OCI-LY7 (cell line): Measurements from ENCODE around the gene CEP131. TPM values are rescaled to one million over a fixed set of nuclear protein-coding genes. Genes with fewer than 3 reads are reported as not detected.
A peak's percentile ranks its signal among the peaks of the same experiment; 100 is the strongest.

Source experiments
- BruUV-seq: library from RNA; stranded (reverse); fragments of 400-500 nt; replicated peaks from 2 replicates; lab custom pipeline; 2021; lab: Mats Ljungman, UMichigan
- CTCF ChIA-PET: fragments of 300-600 bp; sonication (Branson Sonifier 250); formaldehyde crosslinking; loops from one replicate; lab custom pipeline; 2022; ENCODE audit warnings: antibody characterized with exemption; ENCODE audit not compliant: unreplicated experiment; lab: Charles Lee
- POLR2A ChIA-PET: fragments of 300-600 bp; sonication (Branson Sonifier 250); formaldehyde crosslinking; loops from one replicate; lab custom pipeline; 2022; ENCODE audit warnings: antibody characterized with exemption; lab: Charles Lee
- DNase-seq: peaks from one replicate; pipeline ENCODE4 v3.0.0-alpha.2; 2015; ENCODE audit warnings: low spot score
- H2AFZ ChIP-seq: fragments of 200-600 bp; sonication (generic), shearing (Covaris generic); 2 replicates; pipeline ENCODE4 v1.6.1; 2014; ENCODE audit warnings: mild to moderate bottlenecking, antibody characterized with exemption, low read length, moderate library complexity
- H3K27ac ChIP-seq: fragments of 200-600 bp; sonication (generic); 2 replicates; pipeline ENCODE4 v1.5.1; 2014; ENCODE audit warnings: mixed run types, low read depth, mild to moderate bottlenecking, moderate library complexity, low read length, inconsistent platforms; ENCODE audit not compliant: poor library complexity, severe bottlenecking
- H3K36me3 ChIP-seq: fragments of 200-600 bp; sonication (generic); 2 replicates; pipeline ENCODE4 v1.6.1; 2014; ENCODE audit warnings: mild to moderate bottlenecking, antibody characterized with exemption, low read length, moderate library complexity, mixed read lengths; ENCODE audit not compliant: insufficient read depth
- H3K4me1 ChIP-seq: fragments of 200-600 bp; sonication (generic); 2 replicates; pipeline ENCODE4 v1.5.1; 2014; ENCODE audit warnings: mild to moderate bottlenecking, low read length; ENCODE audit not compliant: insufficient read depth, poor library complexity, severe bottlenecking
- H3K4me2 ChIP-seq: fragments of 200-600 bp; sonication (generic); 2 replicates; pipeline ENCODE4 v1.6.1; 2014; ENCODE audit warnings: mild to moderate bottlenecking, low read length
- H3K4me3 ChIP-seq: fragments of 200-600 bp; sonication (generic); 2 replicates; pipeline ENCODE4 v1.5.1; 2014; ENCODE audit warnings: mild to moderate bottlenecking, low read depth, low read length; ENCODE audit not compliant: poor library complexity, severe bottlenecking
- H3K79me2 ChIP-seq: fragments of 200-600 bp; sonication (generic); 2 replicates; pipeline ENCODE4 v1.6.1; 2016; ENCODE audit warnings: low read depth, mild to moderate bottlenecking, low read length, moderate library complexity, mixed read lengths; ENCODE audit not compliant: insufficient read depth
- H3K9me2 ChIP-seq: fragments of 200-600 bp; sonication (generic); 2 replicates; pipeline ENCODE4 v1.6.1; 2016; ENCODE audit warnings: mild to moderate bottlenecking, low read length, mixed read lengths; ENCODE audit not compliant: insufficient read depth
- H3K9me3 ChIP-seq: fragments of 200-600 bp; sonication (generic); 2 replicates; pipeline ENCODE4 v1.6.1; 2014; ENCODE audit warnings: mild to moderate bottlenecking, mixed run types, low read length, mixed read lengths
- H4K20me1 ChIP-seq: fragments of 200-600 bp; sonication (generic); 2 replicates; pipeline ENCODE4 v1.6.1; 2014; ENCODE audit warnings: mild to moderate bottlenecking, antibody characterized with exemption, low read length, moderate library complexity, mixed read lengths; ENCODE audit not compliant: insufficient read depth
- CTCF ChIP-seq: fragments of 200-600 bp; sonication (generic); conservative IDR thresholded peaks from 2 replicates; pipeline ENCODE4 v1.5.1; 2014; ENCODE audit warnings: mild to moderate bottlenecking, antibody characterized with exemption, low read length, moderate library complexity, mixed read lengths
- EZH2phosphoT487 ChIP-seq: fragments of 200-600 bp; sonication (generic); IDR thresholded peaks from 2 replicates; pipeline ENCODE4 v1.6.1; 2018; ENCODE audit warnings: low read depth, borderline replicate concordance, mild to moderate bottlenecking, mixed run types, antibody characterized with exemption, low read length, moderate library complexity, mixed read lengths
- intact Hi-C: fragments of 100-400 bp; cut with micrococcal nuclease; formaldehyde crosslinking; loops from one replicate; pipeline ENCODE4 v1.10.0; 2022; ENCODE audit not compliant: unreplicated experiment
- total RNA-seq, 2 experiments: library from RNA; depleted of rRNA in 1 of 2; stranded (reverse); fragments of >200 nt in 1 of 2; shearing (Covaris generic) in 1 of 2; gene quantifications; 2 replicates each; pipeline ENCODE4 v1.2.3, GENCODE V29; 2014 to 2022

Gene CEP131
- total RNA-seq, 2 experiments from 2014 or later = 32.9 to 38.6 TPM

- Histone ChIP-seq H3K27ac (peak overlapping the region; percentile 61), H4K20me1 (peaks cover 5% of the 10 kb centered on the region; the same call in 1 of the 2 replicates), H2AFZ (peak overlapping the region; percentile 1; the same call in 1 of the 2 replicates), H3K4me3 (peak overlapping the region; percentile 79), H3K79me2 (peaks cover 30% of the 10 kb centered on the region), H3K36me3 (peaks cover 34% of the 10 kb centered on the region), H3K4me2 (peak overlapping the region; percentile 82), H3K9me3 (no peaks in the 10 kb centered on the region), H3K4me1 (peaks cover 44% of the 10 kb centered on the region), H3K9me2 (no peaks in the 10 kb centered on the region)
- no peak for TF ChIP-seq EZH2phosphoT487
- TF ChIP-seq CTCF = no peak
- no TSS peak for BruUV-seq
- POLR2A ChIA-PET = interaction anchor here (0.6 to 2.3 kb wide), 3 partner anchors 17 to 429 kb away, joined by 3 to 12 read pairs (median 3); partner anchors contain the start of gene CEP131
- DNase-seq = peak; percentile 76
- CTCF ChIA-PET = interaction anchor here (1.2 kb wide), 1 partner anchor 97 kb away, joined by 7 read pairs; no protein-coding TSS in a partner anchor
- intact Hi-C loops = loop anchor here (1.0 to 2.0 kb wide), 3 partner anchors 17 to 217 kb away; no protein-coding TSS in a partner anchor
These were observed 17.2 kb upstream of the CEP131 start for GRCh38 chr17:81239714-81240555.

GRCh38 chr17:81238815-81239713 lies 16.3 kb upstream of the CEP131 start, which contains the start of the genes NDUFAF8 and TEPSIN:
NDUFAF8 (plus strand) TSS chr17:81239318; CDS start chr17:81239364, 46 bp downstream.
TEPSIN (minus strand) TSS chr17:81239055; CDS start chr17:81239033, 22 bp downstream.
- Histone ChIP-seq H3K79me2 (peaks cover 30% of the 10 kb centered on the region), H3K9me3 (no peaks in the 10 kb centered on the region), H3K4me1 (peaks cover 35% of the 10 kb centered on the region), H3K27ac (peak within 1 kb of the TSS; percentile 61), H3K36me3 (peaks cover 34% of the 10 kb centered on the region), H3K4me3 (peak within 1 kb of the TSS; percentile 79), H3K4me2 (peak within 1 kb of the TSS; percentile 95), H2AFZ (peak within 1 kb of the TSS; percentile 35), H3K9me2 (no peaks in the 10 kb centered on the region), H4K20me1 (peaks cover 5% of the 10 kb centered on the region; the same call in 1 of the 2 replicates)
- intact Hi-C loops = loop anchor here (1.0 kb wide), 2 partner anchors 16 to 32 kb away; no protein-coding TSS in a partner anchor
- CTCF ChIA-PET = no interaction called here
- POLR2A ChIA-PET = interaction anchor here (0.9 to 2.3 kb wide), 3 partner anchors 11 to 246 kb away, joined by 3 to 12 read pairs (median 3); partner anchors contain the start of gene CEP131
- no TSS peak for BruUV-seq
- DNase-seq = peak; percentile 100
- TF ChIP-seq CTCF = no peak
- no peak for TF ChIP-seq EZH2phosphoT487
